Stimulated activated naive CD8-positive, alpha-beta T cell treated with anti-CD3 and anti-CD28 coated beads, Interleukin-15, Interleukin-2, amounts not matched to agents 100 ng/mL and 50 ng/mL, for 24 hours (primary cell): ENCODE data around the gene RNF7.
"Not testable (repeated sequence)": the region's sequence is repeated elsewhere in the genome, so short reads cannot be mapped to it uniquely, and the experiment has no call there.

Experiments
- H3K27ac Mint-ChIP-seq: one replicate; pipeline ENCODE4 v1.8.0; 2021; ENCODE audit warnings: mild to moderate bottlenecking, mixed read lengths
- H3K27me3 Mint-ChIP-seq: one replicate; pipeline ENCODE4 v1.8.0; 2021; ENCODE audit warnings: mixed read lengths
- H3K36me3 Mint-ChIP-seq: one replicate; pipeline ENCODE4 v1.8.0; 2021; ENCODE audit warnings: low read depth, mixed read lengths
- H3K4me1 Mint-ChIP-seq: one replicate; pipeline ENCODE4 v1.8.0; 2021; ENCODE audit warnings: low read depth, mixed read lengths
- H3K4me3 Mint-ChIP-seq: one replicate; pipeline ENCODE4 v1.8.0; 2021; ENCODE audit warnings: mild to moderate bottlenecking, mixed read lengths
- H3K9me3 Mint-ChIP-seq: one replicate; pipeline ENCODE4 v1.8.0; 2021; ENCODE audit warnings: mixed read lengths

Gene RNF7

GRCh38 chr3:141784096-141784495, 46.0 kb downstream of the RNF7 start:
- Mint-ChIP-seq H3K9me3 (no peaks in the 10 kb centered on the region), H3K27ac (no peak overlapping the region), H3K36me3 (no peaks in the 10 kb centered on the region), H3K4me3 (no peak overlapping the region), H3K27me3 (no peaks in the 10 kb centered on the region), H3K4me1 (no peaks in the 10 kb centered on the region)

GRCh38 chr3:141784531-141784930, 46.4 kb downstream of the RNF7 start:
- Mint-ChIP-seq H3K27ac (no peak overlapping the region), H3K27me3 (no peaks in the 10 kb centered on the region), H3K4me3 (no peak overlapping the region), H3K4me1 (no peaks in the 10 kb centered on the region), H3K36me3 (no peaks in the 10 kb centered on the region), H3K9me3 (no peaks in the 10 kb centered on the region)

GRCh38 chr3:141788149-141788548, 50.1 kb downstream of the RNF7 start:
- Mint-ChIP-seq H3K36me3 (no peaks in the 10 kb centered on the region), H3K4me3 (no peak overlapping the region), H3K4me1 (no peaks in the 10 kb centered on the region), H3K27ac (no peak overlapping the region), H3K9me3 (no peaks in the 10 kb centered on the region), H3K27me3 (no peaks in the 10 kb centered on the region)

- H3K27me3 Mint-ChIP-seq, H3K4me3 Mint-ChIP-seq, H3K4me1 Mint-ChIP-seq, H3K9me3 Mint-ChIP-seq, H3K27ac Mint-ChIP-seq, H3K36me3 Mint-ChIP-seq: not testable (repeated sequence)
Observed at GRCh38 chr3:141788750-141789149, 50.7 kb downstream of the RNF7 start.

GRCh38 chr3:141789281-141789680, 51.2 kb downstream of the RNF7 start:
- Mint-ChIP-seq H3K4me1 (peaks cover 5% of the 10 kb centered on the region), H3K36me3 (no peaks in the 10 kb centered on the region), H3K27ac (no peak overlapping the region), H3K4me3 (no peak overlapping the region), H3K27me3 (no peaks in the 10 kb centered on the region), H3K9me3 (no peaks in the 10 kb centered on the region)

GRCh38 chr3:141790171-141790570, 52.1 kb downstream of the RNF7 start:
- no peaks in the 10 kb centered on the region for H3K36me3 Mint-ChIP-seq
- H3K9me3 Mint-ChIP-seq, result no peaks in the 10 kb centered on the region
- H3K27ac Mint-ChIP-seq, result no peak overlapping the region
- peaks cover 14% of the 10 kb centered on the region for H3K4me1 Mint-ChIP-seq
- H3K27me3 Mint-ChIP-seq, result no peaks in the 10 kb centered on the region
- no peak overlapping the region for H3K4me3 Mint-ChIP-seq

- no peaks in the 10 kb centered on the region for H3K27me3 Mint-ChIP-seq
- H3K4me3 Mint-ChIP-seq, result no peak overlapping the region
- H3K27ac Mint-ChIP-seq, result no peak overlapping the region
- H3K4me1 Mint-ChIP-seq, result peaks cover 37% of the 10 kb centered on the region
- no peaks in the 10 kb centered on the region for H3K36me3 Mint-ChIP-seq
- no peaks in the 10 kb centered on the region for H3K9me3 Mint-ChIP-seq
Observed at GRCh38 chr3:141792495-141792894, 54.4 kb downstream of the RNF7 start.

- no peaks in the 10 kb centered on the region for H3K27me3 Mint-ChIP-seq
- no peak overlapping the region for H3K4me3 Mint-ChIP-seq
- no peak overlapping the region for H3K27ac Mint-ChIP-seq
- H3K4me1 Mint-ChIP-seq, result peaks cover 49% of the 10 kb centered on the region
- no peaks in the 10 kb centered on the region for H3K36me3 Mint-ChIP-seq
- no peaks in the 10 kb centered on the region for H3K9me3 Mint-ChIP-seq
Observed at GRCh38 chr3:141793476-141794260, 55.6 kb downstream of the RNF7 start.

GRCh38 chr3:141795276-141795675, 57.2 kb downstream of the RNF7 start:
- H3K27me3 Mint-ChIP-seq, result no peaks in the 10 kb centered on the region
- peaks cover 54% of the 10 kb centered on the region for H3K4me1 Mint-ChIP-seq
- H3K4me3 Mint-ChIP-seq, result peak overlapping the region; percentile 34

GRCh38 chr3:141795741-141796080, 57.6 kb downstream of the RNF7 start:
- no peaks in the 10 kb centered on the region for H3K36me3 Mint-ChIP-seq
- peak overlapping the region; percentile 84 for H3K4me3 Mint-ChIP-seq
- H3K27ac Mint-ChIP-seq, result peak overlapping the region; percentile 99
- peaks cover 54% of the 10 kb centered on the region for H3K4me1 Mint-ChIP-seq
- no peaks in the 10 kb centered on the region for H3K9me3 Mint-ChIP-seq
- no peaks in the 10 kb centered on the region for H3K27me3 Mint-ChIP-seq

More at GRCh38 chr3:141795276-141795675, 57.2 kb downstream of the RNF7 start:
- Mint-ChIP-seq H3K27ac (peak overlapping the region; percentile 99), H3K9me3 (no peaks in the 10 kb centered on the region), H3K36me3 (no peaks in the 10 kb centered on the region)

GRCh38 chr3:141796081-141796888, 58.2 kb downstream of the RNF7 start:
- H3K27ac Mint-ChIP-seq, result peak overlapping the region; percentile 99
- peaks cover 54% of the 10 kb centered on the region for H3K4me1 Mint-ChIP-seq
- no peaks in the 10 kb centered on the region for H3K36me3 Mint-ChIP-seq
- peak overlapping the region; percentile 84 for H3K4me3 Mint-ChIP-seq
- no peaks in the 10 kb centered on the region for H3K9me3 Mint-ChIP-seq
- no peaks in the 10 kb centered on the region for H3K27me3 Mint-ChIP-seq
